ENCODE results near the gene QPRT. TPM values are rescaled to one million over a fixed set of nuclear protein-coding genes. Genes with fewer than 3 reads are reported as not detected.

The QPRT gene
- total and polyA plus RNA-seq, 2 of the 8 experiments (the other 6 are each of a cell fraction or from before 2014, with no cell fraction given): 89.0 to 102 TPM

DNA sequence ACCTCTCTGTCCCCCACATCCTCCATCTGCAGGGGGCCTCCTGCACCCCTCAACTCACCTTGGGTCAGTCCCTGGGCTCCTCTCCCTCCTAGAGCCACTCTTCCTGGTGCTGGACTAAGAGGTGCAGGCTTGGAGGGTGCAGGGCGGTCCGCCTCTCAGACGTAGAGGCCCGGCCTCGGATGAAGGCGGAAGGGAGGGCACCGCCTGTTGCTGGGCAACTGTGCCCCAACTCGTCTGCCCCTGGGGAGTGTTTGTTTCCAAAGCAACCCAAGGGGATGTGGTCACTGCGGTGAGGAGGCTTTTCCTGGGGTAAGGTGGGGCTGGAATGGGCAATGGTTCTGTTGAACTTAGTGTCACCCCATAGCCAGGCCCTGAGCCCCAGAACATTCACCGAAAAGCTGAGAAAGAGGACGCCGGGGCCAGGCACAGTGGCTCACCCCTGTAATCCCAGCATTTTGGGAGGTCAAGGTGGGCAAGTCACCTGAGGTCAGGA, 66.9 kb downstream of the QPRT start, which contains the start of gene C16orf54:
C16orf54 (minus strand) TSS at position 138 of the 493 bp plus-strand sequence. CDS start 1,039 bp downstream, outside the sequence.
- H3K23ac ChIP-seq (ENCODE audit: insufficient read length): no peak within 1 kb of the TSS
- H3K27me3 ChIP-seq (replicated peaks in 1 of 4; ENCODE audit: control insufficient read depth in 3 of 4, extremely low read depth in 1 of 4, insufficient read depth in 3 of 4, low read length in 3 of 4): no peaks in the 10 kb centered on the region
- H4K5ac ChIP-seq (ENCODE audit: insufficient read length, low read depth, low read length): no peak within 1 kb of the TSS
- WGBS, 2 experiments (ENCODE audit: extremely low coverage in 1 of 2, insufficient coverage in 1 of 2, insufficient read length in 1 of 2, insufficient replicate concordance in 2 of 2, low coverage in 1 of 2, low lambda C conversion rate in 2 of 2, missing lambda C conversion rate in 1 of 2): 70% methylated on average over 9 of the region's 12 CpGs; no CpG with 5 or more reads in 1 of the 2 experiments
- TF ChIP-seq KDM5A (IDR thresholded peaks at IDR 0.05; ENCODE audit: low read length) (no peak), CHD2 (IDR thresholded peaks at IDR 0.05; ENCODE audit: low read length) (0 out of 2 replicates have a peak, but pooled peaks have one; percentile 8)
- H2BK20ac ChIP-seq (ENCODE audit: low read length): no peak within 1 kb of the TSS
- H2AK5ac ChIP-seq (ENCODE audit: low read depth, low read length): no peak within 1 kb of the TSS
- 0 out of 2 replicates have a peak, but pooled peaks cover 2% of the 10 kb centered on the region for H3K79me1 ChIP-seq (ENCODE audit: low read depth, low read length)
- no peak within 1 kb of the TSS for H3K4me3 ChIP-seq (ENCODE audit: extremely low read depth in 1 of 4, insufficient read depth in 2 of 4, low read depth in 3 of 4, low read length in 4 of 4)
- peaks cover 9 to 13% of the 10 kb centered on the region in 2 experiments for H4K20me1 ChIP-seq (replicated peaks in 1 of 2; ENCODE audit: control insufficient read depth in 1 of 2, insufficient read depth in 2 of 2, low read length in 2 of 2)
- H3K18ac ChIP-seq (ENCODE audit: extremely low read depth, low read length): no peak within 1 kb of the TSS
- no peak within 1 kb of the TSS for H2AFZ ChIP-seq (ENCODE audit: low read length)
- no peak within 1 kb of the TSS for H2BK15ac ChIP-seq (ENCODE audit: low read length)
- H3K9me3 ChIP-seq (ENCODE audit: insufficient read depth in 2 of 2, low read depth in 1 of 2, low read length in 1 of 2): peaks cover 8 to 9% of the 10 kb centered on the region in 2 experiments; a peak in 2 of 4 replicates
- H2BK5ac ChIP-seq (ENCODE audit: low read depth, low read length): no peak within 1 kb of the TSS
- H3K9ac ChIP-seq (replicated peaks in 1 of 4; ENCODE audit: extremely low read depth in 1 of 4, low read depth in 3 of 4, low read length in 3 of 4): no peak within 1 kb of the TSS
- H3K14ac ChIP-seq (ENCODE audit: insufficient read length): no peak within 1 kb of the TSS
- no peak within 1 kb of the TSS for H3K4ac ChIP-seq (replicated peaks; ENCODE audit: insufficient read length, low read depth, low read length)
- no peak within 1 kb of the TSS for H2BK12ac ChIP-seq (ENCODE audit: low read depth, low read length)
- POLR2A ChIA-PET (ENCODE audit: partially characterized antibody): interaction anchor here (0.8 to 3.1 kb wide), 7 partner anchors 11 to 44 kb away, joined by 3 to 12 read pairs (median 5); no protein-coding TSS in a partner anchor
- no peak within 1 kb of the TSS for H2BK120ac ChIP-seq (replicated peaks; ENCODE audit: low read depth, low read length)
- H3K23me2 ChIP-seq (ENCODE audit: low read depth, low read length): no peaks in the 10 kb centered on the region
- no peak within 1 kb of the TSS for H4K91ac ChIP-seq (replicated peaks; ENCODE audit: insufficient read length, low read length)
- DNase-seq (ENCODE audit: low read depth in 1 of 2, low spot score in 2 of 2) (peak in 1 of 2 experiments; percentile 65), FAIRE-seq (no peak)
- CTCF ChIA-PET (ENCODE audit: partially characterized antibody): no interaction called here
- peaks cover 0 to 4% (median 2%) of the 10 kb centered on the region in 4 experiments; a peak in 4 of 7 replicates for H3K4me1 ChIP-seq (replicated peaks in 1 of 4; ENCODE audit: control insufficient read depth in 3 of 4, insufficient read depth in 4 of 4, low read length in 3 of 4)
- H3K56ac ChIP-seq (replicated peaks; ENCODE audit: insufficient read length, low read depth, low read length): no peak within 1 kb of the TSS
- no peak within 1 kb of the TSS for H3K27ac ChIP-seq (ENCODE audit: low read depth, low read length)
- no peaks in the 10 kb centered on the region for H3K79me2 ChIP-seq (ENCODE audit: control insufficient read depth in 1 of 2, insufficient read depth in 2 of 2, low read length in 2 of 2)
- no peak within 1 kb of the TSS for H3K4me2 ChIP-seq (ENCODE audit: insufficient read depth in 1 of 2, low read depth in 2 of 2, low read length in 2 of 2)
- H3K36me3 ChIP-seq (ENCODE audit: control insufficient read depth in 2 of 4, insufficient read depth in 4 of 4, low read length in 3 of 4): peaks cover 0 to 8% (median 0%) of the 10 kb centered on the region in 4 experiments; a peak in 2 of 8 replicates
- peak within 1 kb of the TSS; percentile 82; the same call in 1 of the 2 replicates for H4K8ac ChIP-seq (ENCODE audit: extremely low read depth, insufficient read depth, low read length)
